Neural progenitor cell (in vitro differentiated cells): ENCODE data around the gene TLR8.

Experiments
- CTCF ChIP-seq: fragments of 200-600 bp; sonication (generic); IDR thresholded peaks from 2 replicates; pipeline ENCODE4 v1.5.1; 2017; ENCODE audit warnings: antibody characterized with exemption, mild to moderate bottlenecking
- EZH2 ChIP-seq: fragments of 200-600 bp; sonication (generic); IDR thresholded peaks from 2 replicates; pipeline ENCODE4 v1.6.1; 2017; ENCODE audit warnings: antibody characterized with exemption, mild to moderate bottlenecking, moderate library complexity

DNA sequence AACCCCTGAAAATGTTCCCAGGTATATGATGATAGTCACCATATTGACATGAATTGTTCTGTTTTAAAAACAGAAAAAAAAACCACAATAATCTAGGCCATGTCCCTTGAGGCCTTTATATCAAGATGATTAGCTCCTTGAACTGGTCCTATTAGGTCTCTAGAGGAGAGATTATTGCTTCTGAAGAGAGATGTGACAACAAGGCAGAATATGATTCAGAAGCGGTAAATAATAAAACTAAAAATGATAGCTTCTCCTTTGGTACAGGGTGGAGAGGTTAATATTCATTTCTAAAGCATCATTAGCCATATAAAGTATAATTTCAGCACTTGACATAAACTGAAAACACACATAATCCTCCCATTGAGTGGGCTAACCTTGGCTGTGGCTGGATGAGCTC lies 25.8 kb downstream of the TLR8 start:
- TF ChIP-seq CTCF (no peak), EZH2 (no peak)
